ENCODE data around the gene MTCH2. TPM values are rescaled to one million over a fixed set of nuclear protein-coding genes. Genes with fewer than 3 reads are reported as not detected.
"Not testable (repeated sequence)": the region's sequence is repeated elsewhere in the genome, so short reads cannot be mapped to it uniquely, and the experiment has no call there.

Gene MTCH2
- total RNA-seq, 1 donor = 88.1 TPM

DNA sequence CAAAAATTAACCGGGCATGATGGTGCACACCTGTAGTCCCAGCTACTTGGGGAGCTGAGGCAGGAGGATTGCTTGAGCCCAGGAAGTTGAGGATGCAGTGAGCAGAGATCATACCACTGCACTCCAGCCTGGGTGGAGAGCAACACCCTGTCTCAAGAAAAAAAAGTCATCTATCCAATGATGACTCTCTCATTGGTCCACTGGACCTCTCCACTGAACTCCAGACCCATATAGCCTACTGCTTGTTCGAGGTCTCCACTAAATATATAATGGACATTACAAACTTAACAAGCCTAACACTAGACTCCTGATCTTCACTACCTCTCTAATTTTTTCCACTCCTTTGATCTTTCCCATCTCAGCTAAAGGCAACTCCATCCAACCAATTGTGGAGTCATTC is 33.5 kb upstream of the MTCH2 start:
- DNase-seq (ENCODE audit: low read depth) = no peak
- H3K4me3 ChIP-seq (ENCODE audit: low read depth, low read length) = no peak overlapping the region
- TF ChIP-seq, protein P1, sequence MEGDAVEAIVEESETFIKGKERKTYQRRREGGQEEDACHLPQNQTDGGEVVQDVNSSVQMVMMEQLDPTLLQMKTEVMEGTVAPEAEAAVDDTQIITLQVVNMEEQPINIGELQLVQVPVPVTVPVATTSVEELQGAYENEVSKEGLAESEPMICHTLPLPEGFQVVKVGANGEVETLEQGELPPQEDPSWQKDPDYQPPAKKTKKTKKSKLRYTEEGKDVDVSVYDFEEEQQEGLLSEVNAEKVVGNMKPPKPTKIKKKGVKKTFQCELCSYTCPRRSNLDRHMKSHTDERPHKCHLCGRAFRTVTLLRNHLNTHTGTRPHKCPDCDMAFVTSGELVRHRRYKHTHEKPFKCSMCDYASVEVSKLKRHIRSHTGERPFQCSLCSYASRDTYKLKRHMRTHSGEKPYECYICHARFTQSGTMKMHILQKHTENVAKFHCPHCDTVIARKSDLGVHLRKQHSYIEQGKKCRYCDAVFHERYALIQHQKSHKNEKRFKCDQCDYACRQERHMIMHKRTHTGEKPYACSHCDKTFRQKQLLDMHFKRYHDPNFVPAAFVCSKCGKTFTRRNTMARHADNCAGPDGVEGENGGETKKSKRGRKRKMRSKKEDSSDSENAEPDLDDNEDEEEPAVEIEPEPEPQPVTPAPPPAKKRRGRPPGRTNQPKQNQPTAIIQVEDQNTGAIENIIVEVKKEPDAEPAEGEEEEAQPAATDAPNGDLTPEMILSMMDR (IDR thresholded peaks at IDR 0.05; ENCODE audit: insufficient read depth, low read length) = no peak

DNA sequence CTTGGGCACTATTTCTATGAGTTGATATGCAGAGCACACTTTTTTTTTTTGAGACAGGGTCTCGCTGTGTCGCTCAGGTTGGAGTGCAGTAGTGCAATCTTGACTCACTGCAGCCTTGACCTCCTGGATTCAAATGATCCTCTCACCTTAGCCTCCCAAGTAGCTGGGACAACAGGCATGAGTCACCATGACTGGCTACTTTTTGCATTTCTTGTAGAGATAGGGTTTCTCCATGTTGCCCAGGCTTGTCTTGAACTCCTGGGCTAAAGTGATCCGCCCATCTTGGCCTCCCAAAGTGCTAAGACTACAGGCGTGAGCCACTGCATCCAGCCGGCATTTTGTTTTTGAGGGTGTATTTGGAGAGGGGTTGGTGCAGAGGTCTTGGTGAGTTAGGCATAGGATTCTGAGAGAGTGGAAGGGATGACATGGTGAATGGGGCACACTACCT is 29.9 kb upstream of the MTCH2 start:
- TF ChIP-seq, protein P1 (IDR thresholded peaks at IDR 0.05; ENCODE audit: insufficient read depth, low read length) = no peak
- DNase-seq (ENCODE audit: low read depth) = peak; percentile 7
- no peak overlapping the region for H3K4me3 ChIP-seq (ENCODE audit: low read depth, low read length)

DNA sequence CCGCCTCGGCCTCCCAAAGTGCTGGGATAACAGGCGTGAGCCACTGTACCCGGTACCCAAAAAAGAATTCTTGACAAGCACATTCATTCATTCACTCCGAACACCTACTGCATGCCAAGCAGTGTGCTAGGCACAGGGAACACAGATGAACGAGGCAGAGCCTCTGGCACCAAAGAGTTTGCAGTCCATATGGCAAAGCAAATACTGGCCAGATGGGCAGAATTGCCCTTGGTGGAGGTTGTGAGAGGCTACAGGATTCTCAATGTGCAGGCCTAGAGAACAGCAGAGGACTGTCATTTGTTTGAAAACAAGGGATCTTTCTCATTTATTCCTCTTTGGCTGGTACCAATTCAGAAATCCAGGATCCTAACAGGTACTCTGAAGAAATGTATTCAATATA is 27.5 kb upstream of the MTCH2 start:
- TF ChIP-seq, protein P1 (IDR thresholded peaks at IDR 0.05; ENCODE audit: insufficient read depth, low read length) = no peak
- DNase-seq (ENCODE audit: low read depth) = no peak
- H3K4me3 ChIP-seq (ENCODE audit: low read depth, low read length) = no peak overlapping the region

DNA sequence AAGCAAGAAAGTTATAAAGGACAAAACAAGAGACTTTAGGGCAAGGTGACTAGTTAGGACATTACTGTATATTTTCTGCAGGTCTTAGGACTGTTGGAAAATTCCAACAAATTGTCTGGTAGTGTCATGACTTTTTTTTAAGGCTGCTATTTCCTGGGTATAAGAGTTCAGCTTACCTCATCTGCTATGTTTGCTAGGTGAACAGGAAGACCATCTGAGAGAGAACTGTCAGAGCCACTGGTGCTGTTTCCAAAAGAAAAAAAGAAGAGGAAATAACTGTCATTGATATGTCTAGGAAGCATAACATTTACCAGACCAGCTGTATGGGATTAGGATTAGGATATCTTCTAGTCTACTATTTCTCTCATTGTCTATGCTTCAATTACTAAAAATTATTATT is 26.3 kb upstream of the MTCH2 start:
- H3K4me3 ChIP-seq (ENCODE audit: low read depth, low read length) = no peak overlapping the region
- TF ChIP-seq, protein P1 (IDR thresholded peaks at IDR 0.05; ENCODE audit: insufficient read depth, low read length) = no peak
- DNase-seq (ENCODE audit: low read depth) = no peak

DNA sequence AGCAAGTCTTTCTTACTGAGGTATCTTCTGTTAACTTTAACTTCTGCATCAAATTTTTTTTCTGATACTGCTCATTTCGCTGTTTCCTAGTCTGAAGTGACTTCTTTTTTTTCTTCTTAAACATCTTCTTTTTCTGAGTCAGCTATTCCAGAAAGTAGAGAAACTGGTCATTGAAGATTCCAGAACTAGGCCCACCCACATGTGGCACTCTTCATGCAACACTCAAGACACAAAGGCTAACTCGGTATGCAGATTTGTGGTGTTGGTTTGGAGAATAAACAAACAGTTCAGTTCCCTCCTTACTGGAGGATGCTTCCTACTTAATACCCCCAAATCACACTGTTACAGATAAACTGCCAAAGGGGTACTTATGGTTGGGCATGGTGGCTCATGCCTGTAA is 25.2 kb upstream of the MTCH2 start:
- TF ChIP-seq, protein P1 (IDR thresholded peaks at IDR 0.05; ENCODE audit: insufficient read depth, low read length) = no peak
- H3K4me3 ChIP-seq (ENCODE audit: low read depth, low read length) = no peak overlapping the region
- no peak for DNase-seq (ENCODE audit: low read depth)

DNA sequence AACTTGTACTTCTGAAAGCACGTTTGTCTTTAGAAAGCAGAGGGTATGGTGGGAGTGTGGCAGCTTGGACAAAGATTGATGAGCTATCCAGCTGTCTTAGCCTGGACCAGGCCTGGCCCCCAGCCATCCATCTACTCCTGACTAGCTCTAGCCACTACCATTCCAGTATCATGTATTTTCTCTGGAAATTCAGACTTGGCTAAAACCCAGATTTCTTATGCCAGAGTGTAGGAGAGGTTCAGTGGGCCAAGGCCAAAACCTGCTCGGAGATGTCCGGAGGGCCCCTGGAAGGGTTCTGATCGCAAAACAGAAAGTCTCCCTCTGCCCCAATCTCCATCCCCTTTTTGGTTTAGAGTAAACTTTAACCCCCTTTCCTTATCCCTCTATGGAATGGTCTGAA is 24.8 kb upstream of the MTCH2 start:
- no peak overlapping the region for H3K4me3 ChIP-seq (ENCODE audit: low read depth, low read length)
- no peak for DNase-seq (ENCODE audit: low read depth)
- TF ChIP-seq, protein P1 (IDR thresholded peaks at IDR 0.05; ENCODE audit: insufficient read depth, low read length) = no peak

DNA sequence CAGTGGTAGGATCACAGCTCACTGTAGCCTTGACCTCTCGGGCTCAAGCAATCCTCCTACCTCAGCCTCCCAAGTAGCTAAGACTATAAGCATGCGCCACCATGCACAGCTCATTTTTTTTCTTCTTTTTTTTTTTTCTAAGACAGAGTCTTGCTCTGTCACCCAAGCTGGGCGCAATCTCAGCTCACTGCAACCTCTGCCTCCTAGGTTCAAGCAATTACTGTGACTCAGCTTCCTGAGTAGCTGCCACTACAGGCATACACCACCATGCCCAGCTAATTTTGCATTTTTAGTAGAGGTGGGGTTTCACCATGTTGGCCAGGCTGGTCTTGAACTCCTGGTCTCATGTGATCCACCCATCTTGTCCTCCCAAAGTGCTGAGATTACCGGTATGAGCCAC is 22.6 kb upstream of the MTCH2 start:
- not testable (repeated sequence) for H3K4me3 ChIP-seq (ENCODE audit: low read depth, low read length); DNase-seq (ENCODE audit: low read depth)
